Activated naive CD4-positive, alpha-beta T cell treated with anti-CD3 and anti-CD28 coated beads, Interleukin-2, amount 10 ng/mL, durations not matched to agents 7 days and 5 days (primary cell): ENCODE results near the gene KCNAB2.
A peak's percentile ranks its signal among the peaks of the same experiment; 100 is the strongest.

Experiments used
- CTCF ChIA-PET: fragments of 350-600 bp; sonication (Branson Sonifier 250); formaldehyde crosslinking; loops from one replicate; lab custom pipeline; 2021; ENCODE audit warnings: antibody characterized with exemption; lab: Charles Lee
- DNase-seq: peaks from one replicate; pipeline ENCODE4 v3.0.0-alpha.2; 2020
- H3K27ac Mint-ChIP-seq: one replicate; pipeline ENCODE4 v1.8.0; 2021; ENCODE audit warnings: mild to moderate bottlenecking, moderate library complexity, mixed read lengths
- H3K27me3 Mint-ChIP-seq: one replicate; pipeline ENCODE4 v1.8.0; 2021; ENCODE audit warnings: mild to moderate bottlenecking, mixed read lengths
- H3K36me3 Mint-ChIP-seq: one replicate; pipeline ENCODE4 v1.8.0; 2021; ENCODE audit warnings: mixed read lengths
- H3K4me1 Mint-ChIP-seq: one replicate; pipeline ENCODE4 v1.8.0; 2021; ENCODE audit warnings: mixed read lengths
- H3K4me3 Mint-ChIP-seq: one replicate; pipeline ENCODE4 v1.8.0; 2021; ENCODE audit warnings: mild to moderate bottlenecking, moderate library complexity, mixed read lengths
- H3K9me3 Mint-ChIP-seq: one replicate; pipeline ENCODE4 v1.8.0; 2021; ENCODE audit warnings: mixed read lengths

The KCNAB2 gene

DNA sequence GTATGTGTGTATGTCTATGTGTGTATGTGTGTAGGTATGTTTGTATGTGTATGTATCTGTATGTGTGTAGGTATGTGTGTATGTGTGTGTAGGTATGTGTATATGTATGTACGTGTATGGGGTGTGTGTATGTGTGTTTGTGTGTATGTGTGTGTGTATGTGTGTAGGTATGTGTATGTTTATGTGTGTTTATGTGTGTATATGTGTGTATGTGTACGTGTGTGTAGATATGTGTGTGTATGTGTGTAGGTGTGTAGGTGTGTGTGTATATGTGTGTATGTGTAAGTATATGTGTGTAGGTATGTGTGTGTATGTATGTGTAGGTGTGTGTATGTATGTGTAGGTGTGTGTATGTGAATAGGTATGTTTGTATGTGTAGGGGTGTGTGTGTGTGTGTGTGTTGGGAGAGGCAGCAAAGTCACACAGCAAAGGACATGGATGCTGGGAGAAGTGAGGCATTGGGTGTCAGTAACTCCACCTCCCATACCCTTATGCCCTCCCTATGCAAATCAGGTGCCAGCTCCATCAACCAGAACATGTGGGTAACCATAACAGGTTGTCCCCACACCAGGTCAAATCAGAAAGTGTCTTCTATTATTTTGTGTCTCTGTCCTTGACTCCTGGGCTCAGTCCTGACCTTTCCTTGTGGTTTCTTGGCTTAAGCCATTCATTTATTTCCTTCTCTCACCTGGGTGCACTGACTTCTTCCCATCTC is 15.0 kb upstream of the KCNAB2 start:
- H3K27ac Mint-ChIP-seq, result peak overlapping the region; percentile 29
- CTCF ChIA-PET, result no interaction called here
- peaks cover 61% of the 10 kb centered on the region for H3K36me3 Mint-ChIP-seq
- H3K4me3 Mint-ChIP-seq, result no peak overlapping the region
- H3K4me1 Mint-ChIP-seq, result peaks cover 75% of the 10 kb centered on the region
- no peak for DNase-seq
- no peaks in the 10 kb centered on the region for H3K9me3 Mint-ChIP-seq
- no peaks in the 10 kb centered on the region for H3K27me3 Mint-ChIP-seq

DNA sequence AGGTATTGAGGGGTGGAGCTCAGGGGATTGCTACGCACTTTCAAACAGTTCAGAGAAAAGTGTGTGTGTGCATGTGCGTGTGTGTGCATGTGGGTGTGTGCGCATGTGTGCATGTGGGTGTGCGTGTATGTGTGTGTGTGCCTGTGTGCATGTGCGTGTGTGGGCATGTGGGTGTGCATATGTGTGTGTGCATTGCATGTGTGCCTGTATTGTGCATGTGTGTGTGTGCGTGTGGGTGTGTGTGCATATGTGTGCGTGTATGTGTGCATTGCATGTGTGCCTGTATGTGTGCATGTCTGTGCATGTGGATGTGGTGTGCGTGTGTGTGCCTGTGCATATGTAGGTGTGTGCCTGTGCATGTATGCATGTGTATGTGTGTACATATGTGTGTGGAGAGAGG is 12.6 kb upstream of the KCNAB2 start:
- H3K27me3 Mint-ChIP-seq, result no peaks in the 10 kb centered on the region
- H3K4me3 Mint-ChIP-seq, result no peak overlapping the region
- H3K36me3 Mint-ChIP-seq, result peaks cover 62% of the 10 kb centered on the region
- DNase-seq, result no peak
- H3K27ac Mint-ChIP-seq, result no peak overlapping the region
- H3K9me3 Mint-ChIP-seq, result no peaks in the 10 kb centered on the region
- CTCF ChIA-PET, result no interaction called here
- peaks cover 86% of the 10 kb centered on the region for H3K4me1 Mint-ChIP-seq

DNA sequence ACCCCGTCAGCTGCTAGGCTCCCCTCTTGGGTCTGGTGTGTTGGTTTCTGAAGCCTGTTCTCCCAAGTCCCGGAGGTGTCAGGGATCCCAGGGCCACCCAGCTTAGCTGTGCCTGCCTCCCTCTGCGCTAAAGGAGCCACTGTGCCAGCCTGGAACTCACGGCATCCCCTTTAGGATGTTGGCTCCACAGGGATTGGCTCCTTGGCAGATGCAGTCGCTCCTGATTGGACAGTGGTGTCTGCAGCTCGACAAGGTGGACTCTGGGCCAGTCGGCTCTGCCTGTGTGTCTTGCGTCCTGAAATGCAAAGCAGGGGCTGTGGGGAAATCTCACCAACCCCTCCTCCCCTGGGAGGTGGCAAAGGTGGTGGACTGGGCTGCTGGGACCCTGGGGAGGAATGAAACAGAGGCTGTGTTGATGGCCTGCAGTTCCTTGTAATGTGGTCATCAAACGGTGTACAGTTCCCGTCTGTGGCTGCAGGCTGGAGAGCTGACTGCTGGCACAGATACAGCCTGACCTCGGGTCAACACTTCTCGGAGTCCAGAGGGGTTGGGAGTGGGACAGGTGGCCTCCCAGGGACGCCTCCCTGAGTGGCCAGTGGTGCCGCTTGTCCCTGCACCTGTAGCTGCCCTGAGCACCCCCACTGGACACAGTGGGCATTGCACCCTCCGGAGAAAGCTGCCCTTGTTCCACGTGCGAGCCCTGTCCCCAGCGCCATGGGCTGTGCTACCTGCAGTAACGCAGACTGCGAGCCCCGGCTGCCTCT is 11.5 kb upstream of the KCNAB2 start:
- Mint-ChIP-seq H3K9me3 (no peaks in the 10 kb centered on the region), H3K27me3 (no peaks in the 10 kb centered on the region), H3K27ac (no peak overlapping the region), H3K36me3 (peaks cover 55% of the 10 kb centered on the region), H3K4me1 (peaks cover 78% of the 10 kb centered on the region), H3K4me3 (no peak overlapping the region)
- DNase-seq, result peak; percentile 57
- CTCF ChIA-PET, result interaction anchor here (0.7 to 1.5 kb wide), 5 partner anchors 9 to 178 kb away, joined by 3 read pairs; no protein-coding TSS in a partner anchor

DNA sequence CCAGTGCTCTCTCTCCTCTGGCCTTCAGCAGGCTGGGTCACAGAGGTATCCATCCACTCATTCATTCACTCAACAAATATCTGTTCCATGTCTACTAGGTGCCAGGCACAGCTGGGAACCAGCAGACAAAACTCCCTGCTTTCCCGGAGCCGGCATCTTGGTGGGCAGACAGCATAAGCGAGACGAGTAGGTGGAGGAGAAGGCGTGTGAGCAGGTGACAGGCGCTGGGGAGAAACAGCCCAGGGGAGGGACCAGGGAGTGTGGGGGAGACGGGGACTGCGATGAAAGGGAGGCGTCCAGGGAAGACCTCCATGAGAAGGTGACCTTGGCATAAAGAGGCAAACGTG is 11.0 kb upstream of the KCNAB2 start:
- no peak for DNase-seq
- Mint-ChIP-seq H3K4me3 (no peak overlapping the region), H3K4me1 (peaks cover 74% of the 10 kb centered on the region), H3K27me3 (no peaks in the 10 kb centered on the region), H3K36me3 (peaks cover 50% of the 10 kb centered on the region), H3K9me3 (no peaks in the 10 kb centered on the region), H3K27ac (no peak overlapping the region)
- CTCF ChIA-PET, result interaction anchor here (0.7 to 1.5 kb wide), 3 partner anchors 10 to 40 kb away, joined by 3 read pairs; no protein-coding TSS in a partner anchor

- CTCF ChIA-PET, result interaction anchor here (1.5 kb wide), 1 partner anchor 40 kb away, joined by 3 read pairs; no protein-coding TSS in a partner anchor
These were observed 10.4 kb upstream of the KCNAB2 start for GRCh38 chr1:6035303-6035702.

GRCh38 chr1:6035719-6036118 is 10.0 kb upstream of the KCNAB2 start:
- Mint-ChIP-seq H3K36me3 (peaks cover 46% of the 10 kb centered on the region), H3K4me3 (no peak overlapping the region), H3K4me1 (peaks cover 64% of the 10 kb centered on the region), H3K27me3 (no peaks in the 10 kb centered on the region), H3K27ac (peak overlapping the region; percentile 62), H3K9me3 (no peaks in the 10 kb centered on the region)
- no peak for DNase-seq
- CTCF ChIA-PET, result no interaction called here

More at GRCh38 chr1:6035303-6035702, 10.4 kb upstream of the KCNAB2 start:
- Mint-ChIP-seq H3K27me3 (no peaks in the 10 kb centered on the region), H3K27ac (no peak overlapping the region), H3K9me3 (no peaks in the 10 kb centered on the region), H3K4me3 (no peak overlapping the region), H3K4me1 (peaks cover 68% of the 10 kb centered on the region), H3K36me3 (peaks cover 49% of the 10 kb centered on the region)
- DNase-seq, result no peak

- Mint-ChIP-seq H3K9me3 (no peaks in the 10 kb centered on the region), H3K27ac (peak overlapping the region; percentile 58), H3K4me3 (no peak overlapping the region), H3K27me3 (no peaks in the 10 kb centered on the region), H3K36me3 (peaks cover 47% of the 10 kb centered on the region), H3K4me1 (peaks cover 51% of the 10 kb centered on the region)
- CTCF ChIA-PET, result interaction anchor here (1.6 kb wide), 1 partner anchor 10 kb away, joined by 3 read pairs; no protein-coding TSS in a partner anchor
- DNase-seq, result peak; percentile 33
These were observed 8.3 kb upstream of the KCNAB2 start for GRCh38 chr1:6037338-6037762.

DNA sequence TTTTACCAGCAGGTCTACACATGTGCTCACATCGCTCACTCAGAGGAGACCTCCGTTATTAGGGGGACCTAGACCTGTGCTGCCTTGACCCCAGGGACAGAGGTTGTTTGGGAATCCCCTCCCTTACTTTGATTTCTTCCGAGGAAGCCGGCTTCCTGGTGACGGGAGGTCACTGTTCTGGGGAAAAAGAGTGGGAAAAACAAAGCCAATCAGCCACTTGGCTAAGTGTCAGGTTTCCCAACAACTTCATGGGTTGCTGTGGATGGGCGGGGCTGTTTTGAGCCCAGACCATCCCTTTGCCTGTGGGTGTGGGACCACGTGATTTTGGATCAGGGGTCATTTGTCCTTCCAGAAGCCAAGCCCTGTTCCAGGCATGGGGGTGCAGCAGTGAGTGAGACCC is 7.1 kb upstream of the KCNAB2 start:
- Mint-ChIP-seq H3K4me1 (peaks cover 39% of the 10 kb centered on the region), H3K36me3 (peaks cover 44% of the 10 kb centered on the region), H3K4me3 (no peak overlapping the region), H3K27me3 (no peaks in the 10 kb centered on the region), H3K9me3 (no peaks in the 10 kb centered on the region), H3K27ac (no peak overlapping the region)
- DNase-seq, result no peak
- CTCF ChIA-PET, result interaction anchor here (1.6 kb wide), 1 partner anchor 11 kb away, joined by 3 read pairs; no protein-coding TSS in a partner anchor

GRCh38 chr1:6039031-6039430 is 6.7 kb upstream of the KCNAB2 start:
- CTCF ChIA-PET, result no interaction called here
- Mint-ChIP-seq H3K27me3 (no peaks in the 10 kb centered on the region), H3K36me3 (peaks cover 47% of the 10 kb centered on the region), H3K4me1 (peaks cover 39% of the 10 kb centered on the region), H3K27ac (no peak overlapping the region), H3K9me3 (no peaks in the 10 kb centered on the region), H3K4me3 (no peak overlapping the region)
- DNase-seq, result no peak

DNA sequence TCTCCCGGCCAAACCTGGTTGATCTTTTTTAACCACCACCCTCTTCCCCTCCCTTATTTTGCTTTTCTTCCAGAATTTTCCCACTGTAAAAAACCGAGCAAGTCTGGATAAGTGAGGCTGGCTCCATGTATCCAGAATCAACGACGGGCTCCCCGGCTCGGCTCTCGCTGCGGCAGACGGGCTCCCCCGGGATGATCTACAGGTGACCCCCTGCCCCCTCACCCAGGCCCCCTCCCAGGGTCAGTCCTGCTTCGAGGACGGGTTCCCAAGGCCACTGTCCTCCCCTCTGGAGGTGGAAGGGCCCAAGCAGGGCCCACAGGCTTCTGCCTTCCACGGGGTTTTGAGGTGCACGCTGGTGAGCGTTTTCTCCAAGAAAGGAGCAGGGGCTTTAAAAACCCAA is 5.2 kb upstream of the KCNAB2 start:
- H3K4me3 Mint-ChIP-seq, result no peak overlapping the region
- no peak overlapping the region for H3K27ac Mint-ChIP-seq
- CTCF ChIA-PET, result no interaction called here
- H3K4me1 Mint-ChIP-seq, result peaks cover 29% of the 10 kb centered on the region
- H3K9me3 Mint-ChIP-seq, result no peaks in the 10 kb centered on the region
- H3K36me3 Mint-ChIP-seq, result peaks cover 46% of the 10 kb centered on the region
- DNase-seq, result no peak
- H3K27me3 Mint-ChIP-seq, result no peaks in the 10 kb centered on the region

GRCh38 chr1:6040861-6041415 is 4.8 kb upstream of the KCNAB2 start:
- Mint-ChIP-seq H3K27me3 (no peaks in the 10 kb centered on the region), H3K4me1 (peaks cover 24% of the 10 kb centered on the region), H3K4me3 (no peak overlapping the region), H3K36me3 (peaks cover 42% of the 10 kb centered on the region), H3K9me3 (no peaks in the 10 kb centered on the region), H3K27ac (no peak overlapping the region)
- no peak for DNase-seq
- CTCF ChIA-PET, result no interaction called here

GRCh38 chr1:6041432-6042062 is 4.1 kb upstream of the KCNAB2 start:
- no peak overlapping the region for H3K27ac Mint-ChIP-seq
- DNase-seq, result peak; percentile 43
- CTCF ChIA-PET, result interaction anchor here (0.7 kb wide), 1 partner anchor 33 kb away, joined by 3 read pairs; no protein-coding TSS in a partner anchor
- no peaks in the 10 kb centered on the region for H3K9me3 Mint-ChIP-seq
- no peaks in the 10 kb centered on the region for H3K27me3 Mint-ChIP-seq
- peaks cover 38% of the 10 kb centered on the region for H3K36me3 Mint-ChIP-seq
- no peak overlapping the region for H3K4me3 Mint-ChIP-seq
- H3K4me1 Mint-ChIP-seq, result peaks cover 18% of the 10 kb centered on the region

- Mint-ChIP-seq H3K27me3 (no peaks in the 10 kb centered on the region), H3K27ac (no peak overlapping the region), H3K4me1 (peaks cover 4% of the 10 kb centered on the region), H3K36me3 (peaks cover 41% of the 10 kb centered on the region), H3K9me3 (no peaks in the 10 kb centered on the region), H3K4me3 (no peak overlapping the region)
- no peak for DNase-seq
- CTCF ChIA-PET, result interaction anchor here (1.2 kb wide), 1 partner anchor 10 kb away, joined by 3 read pairs; no protein-coding TSS in a partner anchor
These were observed 2.1 kb upstream of the KCNAB2 start for GRCh38 chr1:6043561-6043960.
